Measurements from ENCODE around the gene KCNA2.

KCNA2 gene

GRCh38 chr1:110637475-110637874, 31.3 kb upstream of the KCNA2 start:
- no peaks in the 10 kb centered on the region for H3K9me3 Mint-ChIP-seq
- TF ChIP-seq CTCF (IDR thresholded peaks at IDR 0.05; ENCODE audit: unreplicated experiment in 3 of 3): no peak
- no peak overlapping the region for H3K4me3 Mint-ChIP-seq
- no peaks in the 10 kb centered on the region for H3K4me1 Mint-ChIP-seq
- no peaks in the 10 kb centered on the region for H3K36me3 Mint-ChIP-seq (ENCODE audit: low read depth)
- peaks cover 41% of the 10 kb centered on the region for H3K27me3 Mint-ChIP-seq (ENCODE audit: low read depth)
- no peak overlapping the region for H3K27ac Mint-ChIP-seq

- Mint-ChIP-seq H3K9me3 (no peaks in the 10 kb centered on the region), H3K36me3 (ENCODE audit: low read depth) (no peaks in the 10 kb centered on the region), H3K4me3 (no peak overlapping the region), H3K27ac (no peak overlapping the region), H3K27me3 (ENCODE audit: low read depth) (peaks cover 41% of the 10 kb centered on the region), H3K4me1 (no peaks in the 10 kb centered on the region)
- TF ChIP-seq CTCF (IDR thresholded peaks at IDR 0.05; ENCODE audit: unreplicated experiment in 3 of 3): no peak
Observed at GRCh38 chr1:110636149-110636935, 30.2 kb upstream of the KCNA2 start.

- Mint-ChIP-seq H3K4me1 (no peaks in the 10 kb centered on the region), H3K36me3 (ENCODE audit: low read depth) (no peaks in the 10 kb centered on the region), H3K4me3 (no peak overlapping the region), H3K27ac (no peak overlapping the region), H3K27me3 (ENCODE audit: low read depth) (peaks cover 40% of the 10 kb centered on the region), H3K9me3 (no peaks in the 10 kb centered on the region)
- no peak for TF ChIP-seq CTCF (IDR thresholded peaks at IDR 0.05; ENCODE audit: unreplicated experiment in 3 of 3)
Observed at GRCh38 chr1:110635434-110635833, 29.3 kb upstream of the KCNA2 start.

- no peaks in the 10 kb centered on the region for H3K4me1 Mint-ChIP-seq
- no peak overlapping the region for H3K27ac Mint-ChIP-seq
- no peaks in the 10 kb centered on the region for H3K36me3 Mint-ChIP-seq (ENCODE audit: low read depth)
- TF ChIP-seq CTCF (IDR thresholded peaks at IDR 0.05; ENCODE audit: unreplicated experiment in 3 of 3): no peak
- H3K9me3 Mint-ChIP-seq: no peaks in the 10 kb centered on the region
- H3K4me3 Mint-ChIP-seq: no peak overlapping the region
- H3K27me3 Mint-ChIP-seq (ENCODE audit: low read depth): peaks cover 33% of the 10 kb centered on the region
Observed at GRCh38 chr1:110634455-110635311, 28.5 kb upstream of the KCNA2 start.

GRCh38 chr1:110634086-110634454, 27.9 kb upstream of the KCNA2 start:
- H3K36me3 Mint-ChIP-seq (ENCODE audit: low read depth): no peaks in the 10 kb centered on the region
- peaks cover 32% of the 10 kb centered on the region for H3K27me3 Mint-ChIP-seq (ENCODE audit: low read depth)
- no peak for TF ChIP-seq CTCF (IDR thresholded peaks at IDR 0.05; ENCODE audit: unreplicated experiment in 3 of 3)
- H3K4me3 Mint-ChIP-seq: no peak overlapping the region
- no peaks in the 10 kb centered on the region for H3K9me3 Mint-ChIP-seq
- H3K27ac Mint-ChIP-seq: no peak overlapping the region
- no peaks in the 10 kb centered on the region for H3K4me1 Mint-ChIP-seq
